ENCODE measurements around the gene RPL29. TPM values are rescaled to one million over a fixed set of nuclear protein-coding genes. Genes with fewer than 3 reads are reported as not detected.

RPL29 gene
- total RNA-seq, 1 experiment from 2014 or later = 995 TPM

- DNase-seq = no peak
- CTCF ChIA-PET = interaction anchor here (0.5 kb wide), 1 partner anchor 35 kb away, joined by 3 read pairs; no protein-coding TSS in a partner anchor
Observed at GRCh38 chr3:51977446-51978142, 18.1 kb downstream of the RPL29 start.

GRCh38 chr3:51975852-51976549, 19.7 kb downstream of the RPL29 start:
- peak overlapping the region; percentile 74 for H3K27ac Mint-ChIP-seq (ENCODE audit: unreplicated experiment)
- H3K4me3 Mint-ChIP-seq (ENCODE audit: unreplicated experiment) = peak overlapping the region; percentile 91
- H3K36me3 ChIP-seq (ENCODE audit: control insufficient read depth, insufficient read depth, low read length) = no peaks in the 10 kb centered on the region
- peaks cover 12% of the 10 kb centered on the region for H3K4me1 ChIP-seq
- no peaks in the 10 kb centered on the region for H3K27me3 ChIP-seq (replicated peaks; ENCODE audit: control insufficient read depth, insufficient read depth, low read length)
- intact Hi-C loops (cut with micrococcal nuclease; ENCODE audit: unreplicated experiment) = loop anchor here (2.0 kb wide), 1 partner anchor 23 kb away; no protein-coding TSS in a partner anchor
- CTCF ChIA-PET = no interaction called here
- POLR2A ChIA-PET = no interaction called here
- H3K9me3 ChIP-seq = no peaks in the 10 kb centered on the region
- peak in 1 of 2 experiments; percentile 19 for TF ChIP-seq CTCF (IDR thresholded peaks at IDR 0.05; ENCODE audit: insufficient read depth in 1 of 2, low read depth in 1 of 2, low read length in 1 of 2, severe bottlenecking in 1 of 2, unreplicated experiment in 1 of 2)
- H3K36me3 Mint-ChIP-seq (ENCODE audit: insufficient read depth, unreplicated experiment) = peaks cover 17% of the 10 kb centered on the region
- peak overlapping the region; percentile 71 for H3K4me3 ChIP-seq (ENCODE audit: low read depth, low read length)
- H3K9me3 Mint-ChIP-seq (ENCODE audit: unreplicated experiment) = no peaks in the 10 kb centered on the region
- peaks cover 7% of the 10 kb centered on the region for H3K4me1 Mint-ChIP-seq (ENCODE audit: low read depth, unreplicated experiment)
- BruUV-seq (replicated peaks) = no TSS peak
- H3K27me3 Mint-ChIP-seq (ENCODE audit: insufficient read depth, unreplicated experiment) = no peaks in the 10 kb centered on the region
- peak in 1 of 2 experiments; percentile 59 for DNase-seq

More at GRCh38 chr3:51977446-51978142, 18.1 kb downstream of the RPL29 start:
- Histone ChIP-seq H3K9me3 (no peaks in the 10 kb centered on the region), H3K4me1 (peaks cover 24% of the 10 kb centered on the region), H3K4me3 (ENCODE audit: low read depth, low read length) (no peak overlapping the region), H3K27me3 (replicated peaks; ENCODE audit: control insufficient read depth, insufficient read depth, low read length) (no peaks in the 10 kb centered on the region), H3K36me3 (ENCODE audit: control insufficient read depth, insufficient read depth, low read length) (no peaks in the 10 kb centered on the region)
- POLR2A ChIA-PET = no interaction called here
- no peaks in the 10 kb centered on the region for H3K27me3 Mint-ChIP-seq (ENCODE audit: insufficient read depth, unreplicated experiment)
- no peak for TF ChIP-seq CTCF (IDR thresholded peaks at IDR 0.05; ENCODE audit: insufficient read depth in 1 of 2, low read depth in 1 of 2, low read length in 1 of 2, severe bottlenecking in 1 of 2, unreplicated experiment in 1 of 2)
- BruUV-seq (replicated peaks) = no TSS peak
- intact Hi-C loops (cut with micrococcal nuclease; ENCODE audit: unreplicated experiment) = no loop called here
- H3K4me3 Mint-ChIP-seq (ENCODE audit: unreplicated experiment) = no peak overlapping the region
- no peaks in the 10 kb centered on the region for H3K9me3 Mint-ChIP-seq (ENCODE audit: unreplicated experiment)
- no peak overlapping the region for H3K27ac Mint-ChIP-seq (ENCODE audit: unreplicated experiment)
- H3K36me3 Mint-ChIP-seq (ENCODE audit: insufficient read depth, unreplicated experiment) = peaks cover 22% of the 10 kb centered on the region
- peaks cover 7% of the 10 kb centered on the region for H3K4me1 Mint-ChIP-seq (ENCODE audit: low read depth, unreplicated experiment)
